ENCODE measurements around the gene SCNN1G.

GRCh38 chr16:23160082-23160481 is 22.5 kb upstream of the SCNN1G start:
- TF ChIP-seq EP300 (IDR thresholded peaks at IDR 0.05) (no peak), POLR2A (IDR thresholded peaks at IDR 0.05) (no peak)

Data from ovary (tissue), 1 donor.